Esophagus (tissue), 2 donors: Measurements from ENCODE around the gene RAB8A. TPM values are rescaled to one million over a fixed set of nuclear protein-coding genes. Genes with fewer than 3 reads are reported as not detected.
A peak's percentile ranks its signal among the peaks of the same experiment; 100 is the strongest.

ENCODE experiments used
- H3K27ac ChIP-seq, 2 donors: one replicate each; pipeline ENCODE4 v1.5.1; 2013; ENCODE audit warnings: low read depth in 2 of 2, mild to moderate bottlenecking in 2 of 2, inconsistent platforms in 1 of 2, low read length in 1 of 2, moderate library complexity in 1 of 2
- H3K27me3 ChIP-seq, 2 donors: one replicate each; pipeline ENCODE4 v1.6.1; 2013; ENCODE audit warnings: low read length in 2 of 2, control low read depth in 1 of 2, mild to moderate bottlenecking in 1 of 2; ENCODE audit not compliant: insufficient read depth in 2 of 2, control insufficient read depth in 1 of 2
- H3K36me3 ChIP-seq, 2 donors: one replicate each; pipeline ENCODE4 v1.6.1; 2013; ENCODE audit warnings: low read length in 1 of 2; ENCODE audit not compliant: control insufficient read depth in 2 of 2, insufficient read depth in 2 of 2
- H3K4me1 ChIP-seq, 2 donors: one replicate each; pipeline ENCODE4 v1.6.1; 2013; ENCODE audit warnings: low read length in 1 of 2; ENCODE audit not compliant: control insufficient read depth in 2 of 2, insufficient read depth in 2 of 2
- H3K4me3 ChIP-seq, 2 donors: one replicate each; pipeline ENCODE4 v1.5.1; 2013; ENCODE audit warnings: low read length in 2 of 2, mild to moderate bottlenecking in 2 of 2, low read depth in 1 of 2, moderate library complexity in 1 of 2
- H3K9me3 ChIP-seq, 2 donors: one replicate each; pipeline ENCODE4 v1.6.1; 2013; ENCODE audit warnings: mild to moderate bottlenecking in 2 of 2, low read depth in 1 of 2, low read length in 1 of 2, moderate library complexity in 1 of 2; ENCODE audit not compliant: control insufficient read depth in 2 of 2, insufficient read depth in 1 of 2
- WGBS, 2 donors: extraction: QIAGEN DNeasy Blood & Tissue Kit; methylation state at CpG; one replicate each; pipeline ENCODE4 v1.1.7; 2013; 5-methylcytosine and 5-hydroxymethylcytosine counted together
- polyA plus RNA-seq, 2 donors: library from polyadenylated mRNA; stranded (reverse); fragments of 200-250 nt; gene quantifications; one replicate each; pipeline ENCODE4 v1.2.3, GENCODE V29; 2013
- donor health status: healthy with polysubstance abuse.
- donor health status: Bipolar disorder and iron deficiency.

The RAB8A gene
- polyA plus RNA-seq, 2 donors, result 24.9 to 34.1 TPM

DNA sequence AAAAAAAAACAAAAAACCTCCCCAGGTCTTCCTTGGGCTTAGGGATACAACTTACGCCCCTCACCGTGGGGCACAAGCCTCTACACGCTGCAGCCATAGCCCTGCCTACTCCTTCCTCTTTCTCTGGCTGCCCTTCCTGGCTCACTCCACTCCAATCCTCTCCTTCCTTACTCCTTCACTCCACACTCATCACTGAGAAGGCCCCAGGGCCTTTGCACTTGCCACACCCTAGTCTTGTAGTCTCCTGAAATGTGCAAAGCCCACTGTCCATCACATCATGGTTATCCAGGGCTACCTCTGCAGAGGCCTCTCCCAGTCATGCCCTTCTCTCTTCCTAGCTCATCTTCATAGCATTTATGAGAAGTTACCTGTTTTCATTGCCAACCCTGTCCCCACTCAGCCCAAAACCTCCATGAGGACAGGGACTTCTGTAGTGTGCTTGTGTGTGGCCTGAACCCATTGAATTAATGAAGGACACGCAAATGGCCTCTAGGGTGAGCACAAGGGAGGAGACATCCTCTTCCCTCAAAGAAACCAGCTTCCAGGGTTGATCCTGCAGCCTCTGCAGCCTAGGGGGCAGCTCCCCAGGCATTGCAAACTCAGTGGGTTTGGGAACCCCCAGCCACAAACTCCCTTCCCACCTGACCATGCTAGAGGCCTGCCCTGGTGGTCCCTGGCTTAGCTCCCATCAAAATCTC is 23.9 kb downstream of the RAB8A start:
- Histone ChIP-seq H3K4me3 (no peak overlapping the region), H3K27me3 (no peaks in the 10 kb centered on the region), H3K36me3 (peaks cover 11 to 23% of the 10 kb centered on the region in 2 donors), H3K27ac (no peak overlapping the region), H3K4me1 (peaks cover 0 to 2% of the 10 kb centered on the region in 2 donors), H3K9me3 (no peaks in the 10 kb centered on the region)
- WGBS, 2 donors, result 88% methylated on average over 4 of the region's 4 CpGs

GRCh38 chr19:16136185-16136999 is 24.7 kb downstream of the RAB8A start:
- H3K27me3 ChIP-seq, result no peaks in the 10 kb centered on the region
- WGBS, 2 donors, result 51 to 56% methylated on average over 16 of the region's 16 CpGs
- no peaks in the 10 kb centered on the region for H3K9me3 ChIP-seq
- peaks cover 0 to 2% of the 10 kb centered on the region in 2 donors for H3K4me1 ChIP-seq
- H3K4me3 ChIP-seq, result no peak overlapping the region
- peaks cover 11 to 22% of the 10 kb centered on the region in 2 donors for H3K36me3 ChIP-seq
- no peak overlapping the region for H3K27ac ChIP-seq

DNA sequence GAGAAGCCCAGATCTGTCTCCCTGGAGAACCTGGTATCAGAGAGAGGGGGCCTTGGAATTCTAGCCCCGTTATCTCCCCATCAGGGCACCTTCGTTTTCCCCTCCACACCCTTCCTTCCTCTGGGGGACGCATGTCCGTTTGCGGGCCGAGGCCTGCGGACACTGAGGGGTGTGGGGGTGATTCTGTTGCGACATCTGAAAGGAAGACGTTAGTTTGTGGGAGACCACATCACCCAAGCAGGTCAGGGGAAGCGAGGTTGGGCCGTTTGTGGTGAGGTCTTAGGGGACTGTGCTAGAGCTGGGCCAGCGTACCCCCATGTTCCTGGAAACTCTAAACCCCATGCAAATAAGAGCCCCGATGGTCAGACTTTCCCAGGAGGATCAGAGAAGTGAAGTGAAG is 28.1 kb downstream of the RAB8A start:
- no peaks in the 10 kb centered on the region for H3K27me3 ChIP-seq
- no peaks in the 10 kb centered on the region for H3K9me3 ChIP-seq
- no peaks in the 10 kb centered on the region for H3K36me3 ChIP-seq
- H3K4me3 ChIP-seq, result no peak overlapping the region
- peaks cover 0 to 8% of the 10 kb centered on the region in 2 donors for H3K4me1 ChIP-seq
- WGBS, 2 donors, result 63 to 66% methylated on average over 13 of the region's 13 CpGs
- H3K27ac ChIP-seq, result no peak overlapping the region

- Histone ChIP-seq H3K27me3 (no peaks in the 10 kb centered on the region), H3K36me3 (no peaks in the 10 kb centered on the region), H3K27ac (no peak overlapping the region), H3K4me1 (peaks cover 0 to 6% of the 10 kb centered on the region in 2 donors), H3K4me3 (no peak overlapping the region), H3K9me3 (no peaks in the 10 kb centered on the region)
- WGBS, 2 donors, result 61 to 65% methylated on average over 4 of the region's 4 CpGs
These were observed 29.4 kb downstream of the RAB8A start for GRCh38 chr19:16141043-16141442.

DNA sequence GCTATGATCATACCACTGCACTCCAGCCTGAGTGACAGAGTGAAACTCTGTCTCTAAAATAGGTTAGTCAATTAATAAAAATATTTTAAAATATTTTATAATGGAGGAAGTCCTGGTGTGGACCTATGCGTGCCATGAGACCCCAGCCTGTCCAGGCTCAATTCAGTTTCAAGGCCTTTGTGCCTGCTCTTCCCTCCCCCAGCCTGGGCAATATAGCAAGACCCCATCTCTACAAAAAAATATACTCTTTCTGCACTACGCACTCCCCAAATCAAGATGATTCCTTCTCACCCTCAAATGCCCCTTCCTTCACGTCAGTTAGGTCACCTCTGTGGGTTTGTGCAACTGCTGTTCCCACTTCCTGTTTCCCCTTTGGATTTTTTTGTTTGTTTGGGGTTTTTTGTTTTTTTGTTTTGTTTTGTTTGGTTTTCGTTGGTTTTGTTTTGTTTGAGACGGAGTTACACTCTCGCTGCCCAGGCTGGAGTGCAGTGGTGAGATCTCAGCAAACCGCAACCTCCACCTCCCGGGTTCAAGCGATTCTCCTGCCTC is 30.4 kb downstream of the RAB8A start:
- Histone ChIP-seq H3K4me1 (peaks cover 0 to 6% of the 10 kb centered on the region in 2 donors), H3K4me3 (no peak overlapping the region), H3K36me3 (no peaks in the 10 kb centered on the region), H3K27me3 (no peaks in the 10 kb centered on the region), H3K9me3 (no peaks in the 10 kb centered on the region), H3K27ac (no peak overlapping the region)
- WGBS, 2 donors, result 77 to 83% methylated on average over 9 of the region's 9 CpGs

- WGBS, 2 donors, result 23 to 34% methylated on average over 13 of the region's 13 CpGs
- Histone ChIP-seq H3K4me1 (peaks cover 0 to 7% of the 10 kb centered on the region in 2 donors), H3K4me3 (peak within 1 kb of the TSS in 1 of 2 donors; percentile 26), H3K9me3 (no peaks in the 10 kb centered on the region), H3K36me3 (no peaks in the 10 kb centered on the region), H3K27ac (peak within 1 kb of the TSS in 1 of 2 donors; percentile 63), H3K27me3 (no peaks in the 10 kb centered on the region)
These were observed 31.9 kb downstream of the RAB8A start, which contains the start of gene HSH2D for GRCh38 chr19:16143399-16144215. Gene HSH2D (plus strand): TSS chr19:16143685. CDS start chr19:16148751, 5,066 bp downstream.

DNA sequence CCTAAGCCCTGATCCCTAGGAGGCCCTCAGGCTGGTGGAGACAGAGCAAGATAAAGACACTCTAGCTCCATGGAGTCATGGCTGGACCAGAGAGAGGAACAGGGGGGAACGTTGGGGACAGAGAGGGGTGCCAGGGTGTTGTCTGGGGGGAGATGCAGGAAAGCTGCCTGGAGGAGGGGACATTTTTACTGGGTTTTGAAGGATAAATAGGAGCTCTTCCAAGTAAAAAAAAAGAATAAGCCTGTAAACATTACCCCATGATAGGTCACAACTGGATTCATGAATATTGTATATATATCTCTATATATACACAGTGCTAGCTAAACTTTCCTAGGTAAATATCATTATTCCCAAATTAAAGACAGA is 32.5 kb downstream of the RAB8A start:
- no peak overlapping the region for H3K27ac ChIP-seq
- peaks cover 0 to 12% of the 10 kb centered on the region in 2 donors for H3K4me1 ChIP-seq
- no peaks in the 10 kb centered on the region for H3K9me3 ChIP-seq
- no peak overlapping the region for H3K4me3 ChIP-seq
- 52 to 60% methylated on average over 1 of the region's 1 CpG for WGBS, 2 donors
- H3K36me3 ChIP-seq, result no peaks in the 10 kb centered on the region
- no peaks in the 10 kb centered on the region for H3K27me3 ChIP-seq

DNA sequence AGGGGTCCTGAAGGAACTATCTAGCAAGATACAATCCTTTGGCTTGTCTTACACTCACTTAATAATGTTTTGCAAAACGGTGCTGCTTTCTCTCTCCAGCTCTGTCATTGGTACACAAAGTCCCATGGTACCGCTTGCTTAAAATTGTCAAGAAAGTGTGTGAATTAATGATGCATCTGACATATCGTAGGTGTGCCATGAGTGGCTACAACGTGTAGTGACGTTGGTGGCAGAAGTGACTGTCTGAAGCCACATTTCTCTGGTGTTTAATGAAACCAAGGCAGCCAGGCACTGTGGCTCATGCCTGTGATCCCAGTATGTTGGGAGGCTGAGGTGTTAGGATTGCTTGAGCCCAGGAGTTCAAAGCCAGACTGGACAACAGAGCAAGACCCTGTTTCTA is 34.4 kb downstream of the RAB8A start:
- 64 to 79% methylated on average over 5 of the region's 5 CpGs for WGBS, 2 donors
- no peaks in the 10 kb centered on the region for H3K36me3 ChIP-seq
- H3K27me3 ChIP-seq, result no peaks in the 10 kb centered on the region
- H3K9me3 ChIP-seq, result no peaks in the 10 kb centered on the region
- H3K4me3 ChIP-seq, result no peak overlapping the region
- no peak overlapping the region for H3K27ac ChIP-seq
- peaks cover 0 to 12% of the 10 kb centered on the region in 2 donors for H3K4me1 ChIP-seq
